Retinal pigment epithelial cell (primary cell): ENCODE measurements around the gene DAND5.

ENCODE experiments used
- DNase-seq: peaks from one replicate; pipeline ENCODE4 v3.0.0-alpha.2; 2010; ENCODE audit warnings: low read depth
- H3K4me3 ChIP-seq: 2 replicates; pipeline ENCODE4 v1.5.1; 2011; ENCODE audit warnings: mild to moderate bottlenecking, low read length, control low read depth, moderate library complexity
- TF ChIP-seq, protein P1 (sequence below): conservative IDR thresholded peaks from 2 replicates; pipeline ENCODE4 v1.5.1; 2011; ENCODE audit warnings: low read depth, low read length, control low read depth, inconsistent platforms

The DAND5 gene

DNA sequence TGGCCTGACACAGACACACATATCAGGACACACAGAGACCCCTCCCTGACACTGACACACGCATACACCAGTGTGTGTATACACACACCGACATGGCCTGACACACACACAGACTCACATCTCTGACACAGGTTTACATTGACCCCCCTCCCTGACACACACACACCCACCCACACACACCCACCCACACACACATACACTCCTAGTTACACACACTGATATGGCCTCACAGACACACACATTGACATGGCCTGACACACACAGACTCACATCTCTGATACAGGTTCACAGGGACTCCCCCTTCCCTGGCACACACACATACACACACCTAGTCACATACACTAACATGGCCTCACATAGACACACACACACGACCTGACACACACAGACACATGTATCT is 21.5 kb downstream of the DAND5 start:
- H3K4me3 ChIP-seq: no peak overlapping the region
- TF ChIP-seq, protein P1, sequence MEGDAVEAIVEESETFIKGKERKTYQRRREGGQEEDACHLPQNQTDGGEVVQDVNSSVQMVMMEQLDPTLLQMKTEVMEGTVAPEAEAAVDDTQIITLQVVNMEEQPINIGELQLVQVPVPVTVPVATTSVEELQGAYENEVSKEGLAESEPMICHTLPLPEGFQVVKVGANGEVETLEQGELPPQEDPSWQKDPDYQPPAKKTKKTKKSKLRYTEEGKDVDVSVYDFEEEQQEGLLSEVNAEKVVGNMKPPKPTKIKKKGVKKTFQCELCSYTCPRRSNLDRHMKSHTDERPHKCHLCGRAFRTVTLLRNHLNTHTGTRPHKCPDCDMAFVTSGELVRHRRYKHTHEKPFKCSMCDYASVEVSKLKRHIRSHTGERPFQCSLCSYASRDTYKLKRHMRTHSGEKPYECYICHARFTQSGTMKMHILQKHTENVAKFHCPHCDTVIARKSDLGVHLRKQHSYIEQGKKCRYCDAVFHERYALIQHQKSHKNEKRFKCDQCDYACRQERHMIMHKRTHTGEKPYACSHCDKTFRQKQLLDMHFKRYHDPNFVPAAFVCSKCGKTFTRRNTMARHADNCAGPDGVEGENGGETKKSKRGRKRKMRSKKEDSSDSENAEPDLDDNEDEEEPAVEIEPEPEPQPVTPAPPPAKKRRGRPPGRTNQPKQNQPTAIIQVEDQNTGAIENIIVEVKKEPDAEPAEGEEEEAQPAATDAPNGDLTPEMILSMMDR: no peak
- no peak for DNase-seq

DNA sequence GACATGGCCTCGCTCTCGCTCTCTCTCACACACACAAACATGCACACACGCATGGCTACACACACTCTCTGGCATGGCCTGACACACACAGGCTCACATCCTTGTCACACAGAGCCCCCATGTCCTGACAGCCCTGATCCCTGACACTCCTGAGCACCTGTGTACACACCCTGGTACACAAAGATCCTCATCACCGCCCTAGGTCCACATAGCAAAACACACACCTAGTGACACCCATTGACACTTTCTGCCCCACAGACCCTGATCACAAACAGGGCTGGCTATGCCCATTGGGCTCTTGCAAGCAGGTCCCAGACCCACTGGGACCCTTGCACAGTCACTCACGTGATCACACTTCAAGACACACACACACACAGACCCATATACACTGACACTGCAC is 21.9 kb downstream of the DAND5 start:
- no peak for DNase-seq
- TF ChIP-seq, protein P1: no peak
- H3K4me3 ChIP-seq: no peak overlapping the region

DNA sequence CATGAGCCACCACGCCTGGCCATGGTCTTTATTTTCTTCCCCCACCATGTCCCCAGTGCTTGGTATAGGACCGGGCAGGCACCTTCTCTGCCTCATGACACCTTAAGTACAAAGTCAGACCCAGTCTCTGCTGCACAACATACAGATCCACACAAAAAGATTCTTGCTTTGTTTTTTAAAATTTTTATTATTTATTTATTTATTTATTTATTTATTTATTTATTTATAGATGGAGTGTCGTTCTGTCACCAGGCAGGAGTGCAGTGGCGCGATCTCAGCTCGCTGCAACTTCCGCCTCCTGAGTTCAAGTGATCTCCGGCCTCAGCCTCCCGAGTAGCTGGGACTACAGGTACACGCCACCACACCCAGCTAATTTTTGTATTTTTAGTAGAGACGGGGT is 23.4 kb downstream of the DAND5 start:
- DNase-seq: no peak

DNA sequence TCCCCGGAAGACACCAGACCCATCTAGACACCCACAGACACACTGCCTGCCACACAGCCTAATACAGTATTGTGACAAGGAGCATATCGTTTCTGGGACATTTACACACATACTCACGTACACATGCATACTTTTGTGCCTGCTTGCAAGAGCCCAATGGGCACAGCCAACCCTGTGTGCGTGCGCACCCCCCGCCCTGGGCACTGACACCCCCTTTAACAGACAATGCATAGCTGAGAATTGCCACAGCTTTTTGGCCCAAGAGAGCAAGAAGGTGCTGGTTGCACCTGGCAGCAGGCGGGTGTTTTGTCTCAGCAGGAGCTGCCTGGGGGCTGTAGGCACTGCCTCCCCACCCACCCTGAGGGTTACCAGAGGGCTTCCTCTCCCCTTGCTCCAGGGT is 24.2 kb downstream of the DAND5 start:
- no peak overlapping the region for H3K4me3 ChIP-seq
- TF ChIP-seq, protein P1: no peak
- no peak for DNase-seq

More for the DNA sequence above, 23.4 kb downstream of the DAND5 start:
- H3K4me3 ChIP-seq: no peak overlapping the region
- TF ChIP-seq, protein P1: no peak

DNA sequence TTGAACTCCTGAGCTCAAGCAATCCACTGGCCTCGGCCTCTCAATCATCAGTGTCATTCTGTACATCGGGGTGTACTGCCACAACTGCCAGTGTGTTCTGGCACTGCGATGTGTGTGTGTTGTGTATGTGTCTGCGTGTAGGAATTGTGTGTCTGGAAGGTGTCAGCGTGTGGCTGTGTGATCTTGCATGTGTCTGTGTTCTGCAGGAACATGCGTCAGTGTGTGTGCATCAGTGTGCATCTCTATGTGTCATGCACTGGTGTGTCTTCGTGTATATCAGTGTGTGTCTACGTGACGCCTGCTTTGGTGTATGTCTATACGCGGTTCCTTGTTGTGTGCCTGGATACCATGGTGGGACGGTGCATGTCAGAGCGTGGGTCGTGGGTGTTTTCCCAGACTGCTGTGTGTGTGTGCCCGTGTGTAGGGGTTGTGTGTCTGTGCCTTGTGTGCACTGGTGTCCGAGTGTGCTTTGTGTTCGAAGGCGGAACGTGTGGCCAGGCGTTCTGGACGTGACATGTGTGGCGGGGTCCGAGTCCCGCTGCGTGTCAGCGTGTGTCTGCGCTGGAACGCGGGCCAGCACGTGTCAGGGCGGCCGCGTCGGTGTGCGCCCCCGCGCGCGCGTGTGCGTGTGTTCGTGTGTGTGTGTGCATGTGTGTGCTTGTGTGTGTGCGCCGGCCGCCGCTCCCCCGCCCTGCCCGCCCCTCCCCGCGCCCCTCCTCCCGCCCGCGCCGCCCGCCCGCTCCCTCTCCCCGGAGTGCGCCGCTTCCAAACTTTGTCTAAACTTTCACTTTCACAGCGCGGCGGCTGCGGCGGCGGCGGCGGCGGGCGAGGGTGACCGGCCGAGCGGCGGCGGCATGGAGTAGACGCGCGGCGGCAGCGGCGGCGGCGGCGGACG is 25.6 kb downstream of the DAND5 start, which contains the start of gene NFIX:
TSS of gene NFIX (plus strand) at position 775 of the 895 bp plus-strand sequence. CDS start 363 bp downstream, outside the sequence.
- H3K4me3 ChIP-seq: peak within 1 kb of the TSS; percentile 71
- TF ChIP-seq, protein P1: no peak

DNA sequence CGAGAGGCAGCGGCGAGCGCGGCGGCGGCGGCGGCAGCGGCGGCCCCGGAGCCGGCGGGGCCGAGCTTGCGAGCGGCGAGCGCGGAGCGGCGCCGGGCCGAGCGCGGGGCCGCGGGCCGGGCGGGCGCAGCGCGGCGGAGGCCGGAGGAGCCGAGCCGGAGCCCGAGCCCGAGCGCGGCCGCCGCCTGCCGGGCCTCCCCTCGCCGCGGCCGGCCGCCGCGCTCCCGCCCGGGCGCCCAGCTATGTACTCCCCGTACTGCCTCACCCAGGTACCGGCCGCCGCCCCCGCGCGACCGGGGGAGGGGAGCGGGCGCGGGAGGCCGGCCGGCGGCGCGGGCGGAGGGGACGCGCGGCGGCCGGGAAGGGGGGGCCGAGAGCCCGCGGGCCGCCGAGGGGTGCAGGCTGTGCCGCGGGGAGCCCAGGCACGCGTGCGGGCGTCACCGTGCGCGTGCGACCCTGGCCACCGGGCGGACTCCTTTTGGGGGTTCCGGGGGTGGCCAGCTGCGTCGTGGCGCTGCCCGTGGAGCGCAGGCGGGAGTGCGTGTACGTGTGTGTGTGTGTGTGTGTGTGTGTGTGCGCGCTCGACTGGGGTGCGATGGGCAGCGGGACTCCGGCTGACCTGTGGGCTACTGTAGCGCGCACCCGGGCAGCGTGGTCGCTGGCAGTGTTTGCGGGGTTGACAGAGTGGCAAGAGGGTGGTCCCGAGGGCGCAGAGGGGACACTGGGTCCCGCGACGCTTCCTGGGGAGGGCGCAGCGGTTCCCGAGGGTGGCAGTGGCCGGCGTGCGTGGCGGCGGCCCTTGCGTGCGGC is 26.4 kb downstream of the DAND5 start:
- peak overlapping the region; percentile 71 for H3K4me3 ChIP-seq
- no peak for DNase-seq
- TF ChIP-seq, protein P1: no peak

More for the DNA sequence above, 25.6 kb downstream of the DAND5 start, which contains the start of gene NFIX:
- DNase-seq: no peak
